Choroid plexus epithelial cell (primary cell): ENCODE data around the gene SKAP1.

Experiments used
- DNase-seq: peaks from one replicate; pipeline ENCODE4 v3.0.0-alpha.2; 2010; ENCODE audit warnings: low read depth
- H3K4me3 ChIP-seq: 2 replicates; pipeline ENCODE4 v1.5.1; 2011; ENCODE audit warnings: low read depth, mild to moderate bottlenecking, control low read depth, low read length, moderate library complexity
- TF ChIP-seq, protein P1 (sequence below): conservative IDR thresholded peaks from 2 replicates; pipeline ENCODE4 v1.5.1; 2011; ENCODE audit warnings: low read depth, mild to moderate bottlenecking, control low read depth, inconsistent platforms, low read length, moderate library complexity

Gene SKAP1

DNA sequence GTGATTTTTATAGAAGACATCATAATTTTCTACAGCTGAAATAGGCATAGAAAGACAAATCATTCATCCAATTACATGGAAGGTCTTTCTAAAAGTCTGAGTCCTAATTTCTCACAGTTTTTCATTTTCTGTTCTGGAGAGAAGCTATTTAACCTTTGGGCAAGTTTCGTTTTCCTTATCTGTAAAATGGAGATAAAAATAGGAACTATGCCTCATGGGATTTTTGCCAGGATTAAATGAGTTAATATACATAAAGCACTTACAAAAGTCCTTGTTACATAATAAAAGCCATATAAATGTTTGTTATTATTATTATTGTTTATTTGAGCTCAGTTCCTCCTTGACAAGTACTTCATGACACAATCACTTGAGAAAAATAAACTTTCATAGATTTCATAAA is 121.4 kb downstream of the SKAP1 start:
- TF ChIP-seq, protein P1, sequence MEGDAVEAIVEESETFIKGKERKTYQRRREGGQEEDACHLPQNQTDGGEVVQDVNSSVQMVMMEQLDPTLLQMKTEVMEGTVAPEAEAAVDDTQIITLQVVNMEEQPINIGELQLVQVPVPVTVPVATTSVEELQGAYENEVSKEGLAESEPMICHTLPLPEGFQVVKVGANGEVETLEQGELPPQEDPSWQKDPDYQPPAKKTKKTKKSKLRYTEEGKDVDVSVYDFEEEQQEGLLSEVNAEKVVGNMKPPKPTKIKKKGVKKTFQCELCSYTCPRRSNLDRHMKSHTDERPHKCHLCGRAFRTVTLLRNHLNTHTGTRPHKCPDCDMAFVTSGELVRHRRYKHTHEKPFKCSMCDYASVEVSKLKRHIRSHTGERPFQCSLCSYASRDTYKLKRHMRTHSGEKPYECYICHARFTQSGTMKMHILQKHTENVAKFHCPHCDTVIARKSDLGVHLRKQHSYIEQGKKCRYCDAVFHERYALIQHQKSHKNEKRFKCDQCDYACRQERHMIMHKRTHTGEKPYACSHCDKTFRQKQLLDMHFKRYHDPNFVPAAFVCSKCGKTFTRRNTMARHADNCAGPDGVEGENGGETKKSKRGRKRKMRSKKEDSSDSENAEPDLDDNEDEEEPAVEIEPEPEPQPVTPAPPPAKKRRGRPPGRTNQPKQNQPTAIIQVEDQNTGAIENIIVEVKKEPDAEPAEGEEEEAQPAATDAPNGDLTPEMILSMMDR = no peak
- no peak for DNase-seq
- no peak overlapping the region for H3K4me3 ChIP-seq

DNA sequence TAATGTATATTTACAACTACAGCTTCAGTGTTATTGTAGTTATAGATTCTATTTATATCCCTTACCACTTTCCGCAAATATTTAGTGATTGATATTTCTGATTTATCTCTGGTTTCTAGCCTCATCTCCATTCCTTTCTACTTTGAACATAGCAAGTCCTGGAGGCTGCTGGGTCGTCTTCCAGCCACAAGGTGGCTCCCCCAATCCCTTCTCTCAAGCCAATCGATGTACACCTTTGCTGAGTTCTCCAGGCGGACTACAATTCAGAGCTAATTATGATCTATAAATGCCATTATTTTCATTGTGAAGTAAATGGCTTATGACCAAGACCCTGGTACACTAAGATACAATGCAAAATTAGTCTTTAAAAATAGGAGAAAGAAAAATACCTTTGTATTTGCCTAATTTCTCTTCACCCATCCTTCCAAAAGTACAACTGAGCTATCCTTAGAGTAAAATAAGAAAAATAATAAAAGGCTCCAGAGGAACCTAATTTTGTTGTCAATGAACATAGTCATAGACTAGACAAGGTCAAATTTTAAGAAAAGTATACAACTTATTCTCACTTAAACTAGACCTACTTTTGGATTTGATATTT is 122.1 kb downstream of the SKAP1 start:
- peak; percentile 81 for DNase-seq
- no peak overlapping the region for H3K4me3 ChIP-seq
- TF ChIP-seq, protein P1 = peak; percentile 97

DNA sequence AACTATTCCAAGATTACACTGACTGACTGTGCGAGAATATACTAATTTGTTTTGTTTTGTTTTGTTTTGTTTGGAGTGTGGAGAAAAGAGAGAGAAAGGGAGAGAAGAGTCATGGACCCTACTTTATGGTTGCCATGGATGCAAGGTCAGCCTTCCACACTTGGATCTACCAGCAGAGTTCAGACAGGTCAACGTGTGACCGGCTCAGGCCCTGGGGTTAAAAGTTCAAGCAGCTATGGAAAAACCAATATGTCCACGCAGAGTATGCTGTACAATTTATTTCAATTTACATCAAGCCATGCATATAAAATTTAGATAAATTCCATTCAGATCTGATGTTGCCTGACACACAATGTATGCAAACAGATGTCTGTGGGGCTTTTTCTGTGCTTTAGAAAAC is 122.8 kb downstream of the SKAP1 start:
- H3K4me3 ChIP-seq = no peak overlapping the region
- TF ChIP-seq, protein P1 = no peak
- no peak for DNase-seq

DNA sequence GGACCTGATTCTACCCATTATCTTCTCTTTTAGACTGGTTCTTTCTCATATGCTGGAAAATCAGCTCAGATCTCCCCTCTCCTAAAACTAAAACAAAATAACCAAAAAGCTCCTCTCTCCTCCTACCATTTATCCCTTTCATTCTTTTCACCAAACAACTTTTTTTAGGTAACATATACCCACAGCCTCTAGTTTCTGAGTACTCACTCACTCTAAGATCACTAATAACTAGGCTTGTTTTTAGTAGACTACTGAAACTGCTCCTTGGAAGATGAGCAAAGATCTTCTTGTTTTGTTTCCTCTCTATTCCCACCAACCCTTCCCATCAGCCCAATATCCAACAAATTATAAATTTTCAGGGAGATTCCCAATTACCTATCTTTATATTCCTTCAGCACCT is 129.0 kb downstream of the SKAP1 start:
- no peak for DNase-seq
- TF ChIP-seq, protein P1 = no peak
- H3K4me3 ChIP-seq = no peak overlapping the region

DNA sequence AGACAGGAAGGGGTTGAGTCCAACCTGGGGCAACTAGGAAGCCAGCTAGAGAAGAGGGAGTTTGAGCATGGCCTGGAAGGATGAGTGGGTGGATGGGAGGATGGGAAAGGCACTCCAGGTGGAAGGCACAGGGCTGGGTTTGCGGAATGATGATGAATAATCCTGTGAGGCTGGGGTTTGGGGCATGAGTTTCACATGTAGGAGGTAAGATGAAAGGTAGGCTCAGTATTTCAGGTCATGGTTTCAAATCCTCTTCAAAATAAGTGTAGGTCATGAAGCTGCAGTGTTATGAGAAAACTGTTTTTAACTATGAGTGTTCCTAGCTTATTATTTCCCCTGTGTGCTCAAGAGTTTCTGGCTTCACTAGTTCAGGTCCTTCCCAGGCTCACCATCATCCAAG is 130.3 kb downstream of the SKAP1 start:
- no peak overlapping the region for H3K4me3 ChIP-seq
- no peak for DNase-seq
- TF ChIP-seq, protein P1 = no peak

DNA sequence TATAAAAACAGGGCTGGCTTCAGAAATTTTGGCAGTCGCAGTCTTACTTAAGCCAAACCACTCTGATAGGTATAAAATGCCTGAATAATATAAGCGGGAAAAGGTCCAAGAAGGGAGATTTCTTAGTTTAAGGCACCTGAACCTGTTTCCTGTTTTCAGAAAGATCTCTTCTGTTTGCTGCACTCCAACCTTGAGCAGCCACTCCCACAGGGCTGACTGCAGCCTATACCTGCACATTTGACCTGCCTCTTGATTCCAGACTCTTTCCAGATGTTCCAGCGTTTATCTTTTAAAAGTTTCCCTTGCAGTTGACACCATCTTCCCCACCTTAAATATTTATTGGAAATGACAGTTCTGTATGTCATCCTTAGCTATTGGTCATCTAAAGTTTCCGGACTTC is 132.2 kb downstream of the SKAP1 start:
- no peak for DNase-seq
- H3K4me3 ChIP-seq = no peak overlapping the region
- TF ChIP-seq, protein P1 = no peak

DNA sequence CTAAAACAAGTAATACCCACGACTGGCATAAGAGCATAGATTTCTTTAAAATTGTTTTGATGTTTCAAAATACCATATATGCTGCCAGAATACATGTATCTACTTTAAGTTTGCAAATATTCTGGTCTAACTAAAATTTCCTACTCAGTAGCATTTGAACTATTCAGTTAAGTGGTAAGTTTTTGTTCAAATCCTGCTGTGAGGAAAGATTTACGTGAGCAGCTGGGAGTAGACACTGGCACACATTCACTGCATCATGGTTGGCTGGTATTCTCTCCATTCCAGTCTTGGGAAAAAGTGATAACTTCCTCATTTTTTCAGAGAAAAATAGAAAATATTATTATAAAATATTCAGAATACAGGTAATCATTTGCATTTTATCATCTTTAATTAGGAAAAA is 133.6 kb downstream of the SKAP1 start:
- no peak for DNase-seq
- TF ChIP-seq, protein P1 = no peak
- H3K4me3 ChIP-seq = no peak overlapping the region
